Body of pancreas (tissue), 4 donors: ENCODE measurements around the gene TIGD3.

ENCODE experiments used
- CTCF ChIP-seq, 7 experiments: fragments of 450-650 bp in 4 of 7; fragments of 200-600 bp in 3 of 7; sonication (generic) in 3 of 7; IDR thresholded peaks; one replicate each; pipeline ENCODE4 v1.5.1; 2016 to 2019; ENCODE audit warnings: antibody characterized with exemption in 7 of 7
- POLR2A ChIP-seq, 3 donors: fragments of 450-650 bp; IDR thresholded peaks; one replicate each; pipeline ENCODE4 v1.6.1; 2016; ENCODE audit warnings: antibody characterized with exemption in 3 of 3, mild to moderate bottlenecking in 2 of 3

DNA sequence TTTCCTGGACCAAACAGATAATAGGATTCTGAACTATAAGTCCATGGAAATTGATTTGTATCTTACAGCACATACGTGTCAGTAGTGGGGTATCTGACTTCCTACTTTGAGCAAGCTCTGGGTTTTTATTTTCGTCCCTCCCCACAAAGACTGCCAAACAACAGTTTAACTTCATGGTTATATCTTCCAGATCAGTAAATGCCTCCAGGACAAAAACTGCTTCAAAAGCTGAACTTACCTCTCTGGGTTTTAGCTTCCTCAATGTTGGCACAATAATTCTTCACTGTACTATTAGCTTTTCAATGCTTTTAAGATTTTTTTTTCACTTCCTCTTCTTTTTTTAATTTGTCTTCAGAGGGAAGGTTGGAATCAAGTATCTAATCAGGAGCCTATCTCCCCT lies 25.1 kb upstream of the TIGD3 start:
- no peak for TF ChIP-seq CTCF (IDR thresholded peaks at IDR 0.05)
- TF ChIP-seq POLR2A (IDR thresholded peaks at IDR 0.05): no peak
